ENCODE data around the gene PLA2G12B. TPM values are rescaled to one million over a fixed set of nuclear protein-coding genes. Genes with fewer than 3 reads are reported as not detected.
"Not testable (repeated sequence)": the region's sequence is repeated elsewhere in the genome, so short reads cannot be mapped to it uniquely, and the experiment has no call there.

PLA2G12B gene
- polyA plus RNA-seq = 54.3 TPM
- long read RNA-seq, donor 1, transcript PLA2G12B-201 (4 exons, 1,128 nt) = major isoform, 8 of 15 reads
- long read RNA-seq, donor 1, partial matches to known transcripts = 7 of 15 reads
- long read RNA-seq, donor 1, other reads (novel, unspliced or antisense) = 0 of 15 reads
- long read RNA-seq, donor 2, transcript PLA2G12B-201 (4 exons, 1,128 nt) = major isoform, 15 of 45 reads
- long read RNA-seq, donor 2, partial matches to known transcripts = 30 of 45 reads
- long read RNA-seq, donor 2, other reads (novel, unspliced or antisense) = 0 of 45 reads
- long read RNA-seq, donor 3 = 0 reads
- long read RNA-seq, donor 4 = 0 reads
- long read RNA-seq, donor 5, transcript PLA2G12B-201 (4 exons, 1,128 nt) = major isoform, 10 of 17 reads
- long read RNA-seq, donor 5, partial matches to known transcripts = 7 of 17 reads
- long read RNA-seq, donor 5, other reads (novel, unspliced or antisense) = 0 of 17 reads
- long read RNA-seq, donor 6, transcript PLA2G12B-201 (4 exons, 1,128 nt) = major isoform, 6 of 21 reads
- long read RNA-seq, donor 6, partial matches to known transcripts = 15 of 21 reads
- long read RNA-seq, donor 6, other reads (novel, unspliced or antisense) = 0 of 21 reads
- long read RNA-seq, donor 7, transcript PLA2G12B-201 (4 exons, 1,128 nt) = major isoform, 6 of 11 reads
- long read RNA-seq, donor 7, partial matches to known transcripts = 0 of 11 reads
- long read RNA-seq, donor 7, other reads (novel, unspliced or antisense) = 5 of 11 reads
- long read RNA-seq, donor 8, transcript PLA2G12B-201 (4 exons, 1,128 nt) = major isoform, 9 of 26 reads
- long read RNA-seq, donor 8, partial matches to known transcripts = 17 of 26 reads
- long read RNA-seq, donor 8, other reads (novel, unspliced or antisense) = 0 of 26 reads
- long read RNA-seq, donor 9, transcript PLA2G12B-201 (4 exons, 1,128 nt) = major isoform, 13 of 35 reads
- long read RNA-seq, donor 9, partial matches to known transcripts = 22 of 35 reads
- long read RNA-seq, donor 9, other reads (novel, unspliced or antisense) = 0 of 35 reads
- long read RNA-seq, donor 10, transcript PLA2G12B-201 (4 exons, 1,128 nt) = major isoform, 11 of 33 reads
- long read RNA-seq, donor 10, partial matches to known transcripts = 22 of 33 reads
- long read RNA-seq, donor 10, other reads (novel, unspliced or antisense) = 0 of 33 reads
- long read RNA-seq, donor 11, transcript PLA2G12B-201 (4 exons, 1,128 nt) = major isoform, 8 of 34 reads
- long read RNA-seq, donor 11, partial matches to known transcripts = 26 of 34 reads
- long read RNA-seq, donor 11, other reads (novel, unspliced or antisense) = 0 of 34 reads

- peak within 1 kb of the TSS; percentile 82 for H3K27ac ChIP-seq (ENCODE audit: low read length)
These were observed at the start of gene PLA2G12B for GRCh38 chr10:72954596-72955554. Gene PLA2G12B (minus strand): TSS chr10:72954806. CDS start chr10:72954685, 121 bp downstream.

GRCh38 chr10:73003822-73004221, 49.2 kb upstream of the PLA2G12B start:
- H3K4me3 ChIP-seq (ENCODE audit: low read length) = no peak overlapping the region
- no peaks in the 10 kb centered on the region for H3K9me3 ChIP-seq (ENCODE audit: control insufficient read depth, low read depth, low read length)
- H3K27me3 ChIP-seq (ENCODE audit: control insufficient read depth, insufficient read depth, low read length) = no peaks in the 10 kb centered on the region
- H3K36me3 ChIP-seq (ENCODE audit: control insufficient read depth, insufficient read depth, low read length) = peaks cover 12% of the 10 kb centered on the region
- no peak overlapping the region for H3K27ac ChIP-seq (ENCODE audit: low read length)
- no peak for DNase-seq
- no peaks in the 10 kb centered on the region for H3K4me1 ChIP-seq (ENCODE audit: control insufficient read depth, insufficient read depth, low read length)

More at GRCh38 chr10:72954596-72955554, at the start of gene PLA2G12B:
- 0% methylated on average over 1 of the region's 12 CpGs for WGBS (ENCODE audit: insufficient coverage, low lambda C conversion rate)
- H3K4me3 ChIP-seq (ENCODE audit: low read length) = peak within 1 kb of the TSS; percentile 52
- H3K4me1 ChIP-seq (ENCODE audit: control insufficient read depth, insufficient read depth, low read length) = peaks cover 12% of the 10 kb centered on the region
- H3K9me3 ChIP-seq (ENCODE audit: control insufficient read depth, low read depth, low read length) = no peaks in the 10 kb centered on the region
- peak; percentile 89 to 97 for DNase-seq
- H3K36me3 ChIP-seq (ENCODE audit: control insufficient read depth, insufficient read depth, low read length) = no peaks in the 10 kb centered on the region
- H3K27me3 ChIP-seq (ENCODE audit: control insufficient read depth, insufficient read depth, low read length) = no peaks in the 10 kb centered on the region

- DNase-seq = no peak
- Histone ChIP-seq H3K4me3 (ENCODE audit: low read length) (no peak overlapping the region), H3K27ac (ENCODE audit: low read length) (no peak overlapping the region), H3K27me3 (ENCODE audit: control insufficient read depth, insufficient read depth, low read length) (no peaks in the 10 kb centered on the region), H3K9me3 (ENCODE audit: control insufficient read depth, low read depth, low read length) (no peaks in the 10 kb centered on the region), H3K36me3 (ENCODE audit: control insufficient read depth, insufficient read depth, low read length) (peaks cover 3% of the 10 kb centered on the region), H3K4me1 (ENCODE audit: control insufficient read depth, insufficient read depth, low read length) (no peaks in the 10 kb centered on the region)
- no CpG with 5 or more reads among the region's 3 CpGs for WGBS (ENCODE audit: insufficient coverage, low lambda C conversion rate)
These were observed 46.4 kb upstream of the PLA2G12B start for GRCh38 chr10:73000973-73001372.

- no peak overlapping the region for H3K4me3 ChIP-seq (ENCODE audit: low read length)
- no peaks in the 10 kb centered on the region for H3K27me3 ChIP-seq (ENCODE audit: control insufficient read depth, insufficient read depth, low read length)
- WGBS (ENCODE audit: insufficient coverage, low lambda C conversion rate) = 100% methylated on average over 1 of the region's 2 CpGs
- no peaks in the 10 kb centered on the region for H3K36me3 ChIP-seq (ENCODE audit: control insufficient read depth, insufficient read depth, low read length)
- H3K27ac ChIP-seq (ENCODE audit: low read length) = no peak overlapping the region
- H3K9me3 ChIP-seq (ENCODE audit: control insufficient read depth, low read depth, low read length) = no peaks in the 10 kb centered on the region
- no peak for DNase-seq
- H3K4me1 ChIP-seq (ENCODE audit: control insufficient read depth, insufficient read depth, low read length) = no peaks in the 10 kb centered on the region
These were observed 42.5 kb upstream of the PLA2G12B start for GRCh38 chr10:72997099-72997498.

- not testable (repeated sequence) for H3K4me1 ChIP-seq (ENCODE audit: control insufficient read depth, insufficient read depth, low read length); H3K36me3 ChIP-seq (ENCODE audit: control insufficient read depth, insufficient read depth, low read length); DNase-seq; H3K27ac ChIP-seq (ENCODE audit: low read length); H3K27me3 ChIP-seq (ENCODE audit: control insufficient read depth, insufficient read depth, low read length); H3K9me3 ChIP-seq (ENCODE audit: control insufficient read depth, low read depth, low read length); H3K4me3 ChIP-seq (ENCODE audit: low read length)
These were observed 40.9 kb upstream of the PLA2G12B start for GRCh38 chr10:72995459-72995858.

- not testable (repeated sequence) for H3K4me3 ChIP-seq (ENCODE audit: low read length); H3K27me3 ChIP-seq (ENCODE audit: control insufficient read depth, insufficient read depth, low read length); H3K36me3 ChIP-seq (ENCODE audit: control insufficient read depth, insufficient read depth, low read length); H3K4me1 ChIP-seq (ENCODE audit: control insufficient read depth, insufficient read depth, low read length); H3K27ac ChIP-seq (ENCODE audit: low read length); H3K9me3 ChIP-seq (ENCODE audit: control insufficient read depth, low read depth, low read length); DNase-seq
- WGBS (ENCODE audit: insufficient coverage, low lambda C conversion rate) = no CpG with 5 or more reads among the region's 7 CpGs
These were observed 35.2 kb upstream of the PLA2G12B start for GRCh38 chr10:72989771-72990170.

- not testable (repeated sequence) for H3K4me1 ChIP-seq (ENCODE audit: control insufficient read depth, insufficient read depth, low read length); DNase-seq; H3K27me3 ChIP-seq (ENCODE audit: control insufficient read depth, insufficient read depth, low read length); H3K36me3 ChIP-seq (ENCODE audit: control insufficient read depth, insufficient read depth, low read length); H3K4me3 ChIP-seq (ENCODE audit: low read length); H3K27ac ChIP-seq (ENCODE audit: low read length); H3K9me3 ChIP-seq (ENCODE audit: control insufficient read depth, low read depth, low read length)
- no CpG with 5 or more reads among the region's 4 CpGs for WGBS (ENCODE audit: insufficient coverage, low lambda C conversion rate)
These were observed 30.0 kb upstream of the PLA2G12B start for GRCh38 chr10:72984618-72985017.

GRCh38 chr10:72981882-72982529, 27.4 kb upstream of the PLA2G12B start:
- no peaks in the 10 kb centered on the region for H3K27me3 ChIP-seq (ENCODE audit: control insufficient read depth, insufficient read depth, low read length)
- no peak overlapping the region for H3K27ac ChIP-seq (ENCODE audit: low read length)
- peaks cover 16% of the 10 kb centered on the region for H3K9me3 ChIP-seq (ENCODE audit: control insufficient read depth, low read depth, low read length)
- no peak overlapping the region for H3K4me3 ChIP-seq (ENCODE audit: low read length)
- no CpG with 5 or more reads among the region's 2 CpGs for WGBS (ENCODE audit: insufficient coverage, low lambda C conversion rate)
- no peaks in the 10 kb centered on the region for H3K4me1 ChIP-seq (ENCODE audit: control insufficient read depth, insufficient read depth, low read length)
- no peaks in the 10 kb centered on the region for H3K36me3 ChIP-seq (ENCODE audit: control insufficient read depth, insufficient read depth, low read length)
- DNase-seq = no peak
